Erythroblast (primary cell): Measurements from ENCODE around the gene TSPAN16.

Experiments
- DNase-seq, 2 experiments: peaks; one replicate each; lab custom pipeline; 2025; lab: John Stamatoyannopoulos, UW
- GATA1 ChIP-seq: IDR thresholded peaks from 2 replicates; pipeline ENCODE4 v1.6.1; 2011; ENCODE audit warnings: low read depth, mild to moderate bottlenecking, control low read depth, low read length, moderate library complexity
- POLR2A ChIP-seq: IDR thresholded peaks from 2 replicates; pipeline ENCODE4 v1.6.1; 2011; ENCODE audit warnings: mild to moderate bottlenecking, low read length

TSPAN16 gene

DNA sequence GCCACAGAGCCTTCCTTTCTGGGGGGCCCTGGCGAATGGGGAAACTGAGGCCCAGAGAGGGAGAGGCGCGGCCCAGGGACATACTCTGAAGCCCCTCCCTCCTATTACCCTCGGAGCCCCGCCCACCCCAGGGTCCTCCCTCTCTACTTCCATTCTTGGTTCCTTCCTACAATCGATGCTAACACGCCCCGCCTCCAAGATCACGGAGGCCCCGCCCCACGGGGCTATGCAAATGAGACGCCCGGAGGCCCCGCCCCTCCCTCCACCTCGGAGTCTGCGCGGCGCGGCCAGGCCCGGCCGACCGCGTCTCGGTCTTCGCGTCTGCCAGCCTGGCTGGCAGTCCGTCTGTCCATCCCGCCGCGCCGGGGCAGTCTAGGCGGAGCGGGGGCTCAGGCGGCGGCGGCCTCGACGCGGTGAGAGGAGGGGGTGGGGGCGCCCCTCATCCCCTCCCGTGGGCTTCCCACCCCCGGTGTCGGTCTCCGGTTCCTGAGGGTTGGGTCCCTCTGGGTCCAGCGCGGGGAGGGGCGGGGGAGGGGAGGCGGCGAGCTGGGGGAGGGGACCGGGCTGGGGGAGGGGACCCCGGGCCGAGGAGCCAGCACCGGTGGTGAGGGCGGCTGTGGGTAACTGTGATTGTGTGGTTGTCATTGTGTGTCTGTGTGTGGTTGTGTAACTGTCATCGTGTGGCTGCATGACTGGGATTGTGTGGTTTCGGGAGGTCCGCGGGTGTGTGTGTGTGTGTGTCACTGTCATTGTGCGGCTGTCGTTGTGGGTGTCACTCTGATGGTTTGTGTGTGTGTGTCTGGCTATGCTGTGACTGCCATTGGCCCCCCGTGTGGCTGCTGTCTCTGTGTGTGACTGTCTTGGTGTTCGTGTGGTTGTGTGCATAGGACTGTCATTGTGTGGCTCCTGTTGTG lies 59.5 kb downstream of the TSPAN16 start, which contains the start of gene PLPPR2:
Gene PLPPR2, plus strand, starts transcription at position 273 of the 914 bp plus-strand sequence. CDS start 2,242 bp downstream, outside the sequence.
- peak; percentile 2 for TF ChIP-seq POLR2A
- TF ChIP-seq GATA1, result no peak
- peak; percentile 80 to 81 for DNase-seq

DNA sequence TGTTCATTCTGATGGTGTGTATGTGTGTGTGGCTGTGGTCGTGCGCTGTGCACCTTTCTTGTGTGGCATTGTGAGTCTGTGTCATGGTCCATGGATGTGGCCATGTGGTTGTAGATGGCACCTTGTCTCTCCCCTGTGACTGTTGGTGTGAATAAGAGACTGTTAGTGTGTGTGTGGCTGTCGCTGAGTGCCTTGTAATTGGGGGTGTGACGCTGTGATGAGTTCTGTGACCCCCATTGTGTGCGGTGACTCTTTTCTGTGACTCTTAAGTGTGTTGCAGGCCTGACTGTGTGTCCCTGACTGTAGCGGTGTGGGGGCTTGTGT lies 60.1 kb downstream of the TSPAN16 start:
- TF ChIP-seq GATA1 (no peak), POLR2A (no peak)
- no peak for DNase-seq

DNA sequence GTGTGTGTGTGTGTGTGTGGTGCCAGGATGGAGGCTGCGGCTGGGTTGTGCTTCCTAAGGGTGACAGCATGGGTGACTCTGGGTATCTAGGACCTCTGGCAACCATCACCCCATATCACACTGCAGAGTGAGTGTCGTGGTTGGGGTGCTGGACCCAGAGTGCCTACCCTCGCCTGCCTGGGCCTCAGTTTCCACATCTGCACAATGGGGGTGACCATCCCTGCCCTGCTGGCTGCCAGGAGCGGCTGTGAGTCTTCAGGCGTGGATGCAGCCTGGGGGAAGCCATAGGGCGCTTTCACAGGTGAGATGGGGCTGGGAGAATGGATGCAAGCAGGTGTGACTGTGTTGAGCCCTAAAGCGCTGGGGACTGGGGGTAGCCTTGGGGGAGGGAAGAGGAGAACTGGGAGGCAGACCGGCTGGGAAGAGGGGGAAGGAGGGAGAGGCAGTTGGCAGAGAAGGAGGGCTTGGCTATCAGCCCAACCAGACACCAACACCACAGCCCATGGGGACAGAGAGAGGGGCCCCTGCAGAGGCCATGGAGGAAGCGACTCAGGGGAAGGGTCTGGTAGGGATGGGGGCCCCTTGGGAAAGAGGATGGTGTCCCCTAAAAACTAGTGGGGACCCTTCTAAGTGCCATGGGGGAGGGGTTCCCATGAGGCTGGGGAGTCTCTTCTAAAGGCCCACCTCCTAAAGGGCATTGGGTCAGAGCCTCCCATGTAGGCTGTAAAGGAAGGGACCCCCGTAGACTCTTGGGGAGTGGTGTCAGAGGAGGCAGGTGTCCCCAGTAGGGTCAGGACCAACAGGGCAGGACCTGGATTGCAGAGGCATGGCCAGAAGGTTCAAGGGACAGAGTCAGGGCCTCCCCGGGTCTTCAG lies 61.0 kb downstream of the TSPAN16 start:
- no peak for DNase-seq
- TF ChIP-seq GATA1 (no peak), POLR2A (no peak)

DNA sequence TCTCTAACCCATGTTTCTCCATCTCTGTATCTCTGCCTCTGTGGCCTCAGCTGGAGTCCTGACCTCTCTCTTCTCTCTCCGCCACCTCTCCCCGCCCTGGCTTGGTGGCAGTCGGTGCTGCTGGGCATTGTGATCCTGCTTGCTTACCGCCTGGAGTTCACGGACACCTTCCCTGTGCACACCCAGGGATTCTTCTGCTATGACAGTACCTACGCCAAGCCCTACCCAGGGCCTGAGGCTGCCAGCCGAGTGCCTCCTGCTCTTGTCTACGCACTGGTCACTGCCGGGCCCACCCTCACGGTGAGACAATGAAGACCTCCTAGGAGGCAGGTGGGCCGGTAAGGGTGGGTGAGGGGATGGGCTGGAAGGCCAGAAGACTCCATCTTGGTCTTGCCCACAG lies 63.5 kb downstream of the TSPAN16 start:
- DNase-seq, result no peak
- TF ChIP-seq POLR2A (no peak), GATA1 (no peak)

DNA sequence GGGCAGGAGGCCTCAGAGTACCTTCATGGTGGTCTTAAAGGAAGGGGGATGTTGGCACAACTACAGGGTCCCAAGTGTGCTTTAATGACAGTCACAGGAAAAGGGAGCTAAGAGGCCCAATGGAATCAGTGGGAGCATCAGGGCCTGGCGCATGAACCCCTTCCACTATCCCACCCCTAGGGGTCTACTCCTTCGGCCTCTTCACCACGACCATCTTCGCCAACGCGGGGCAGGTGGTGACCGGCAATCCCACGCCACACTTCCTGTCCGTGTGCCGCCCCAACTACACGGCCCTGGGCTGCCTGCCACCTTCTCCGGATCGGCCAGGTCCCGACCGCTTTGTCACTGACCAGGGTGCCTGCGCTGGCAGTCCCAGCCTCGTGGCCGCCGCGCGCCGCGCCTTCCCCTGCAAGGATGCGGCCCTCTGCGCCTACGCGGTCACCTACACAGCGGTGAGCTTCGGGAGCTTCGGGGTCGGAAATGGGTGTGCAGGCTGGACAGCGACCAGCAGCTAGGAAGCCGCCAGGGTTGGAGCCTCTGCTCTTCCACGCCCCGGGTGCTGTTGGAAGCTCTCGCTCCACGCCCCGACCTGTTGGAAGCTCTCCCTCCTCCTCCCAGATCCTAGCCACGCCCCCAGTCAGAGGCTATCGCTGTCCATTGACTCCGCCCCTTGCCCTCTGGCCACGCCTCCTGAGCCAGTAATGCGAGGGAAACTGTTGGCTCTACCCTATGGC lies 65.2 kb downstream of the TSPAN16 start:
- no peak for TF ChIP-seq GATA1
- TF ChIP-seq POLR2A, result no peak

DNA sequence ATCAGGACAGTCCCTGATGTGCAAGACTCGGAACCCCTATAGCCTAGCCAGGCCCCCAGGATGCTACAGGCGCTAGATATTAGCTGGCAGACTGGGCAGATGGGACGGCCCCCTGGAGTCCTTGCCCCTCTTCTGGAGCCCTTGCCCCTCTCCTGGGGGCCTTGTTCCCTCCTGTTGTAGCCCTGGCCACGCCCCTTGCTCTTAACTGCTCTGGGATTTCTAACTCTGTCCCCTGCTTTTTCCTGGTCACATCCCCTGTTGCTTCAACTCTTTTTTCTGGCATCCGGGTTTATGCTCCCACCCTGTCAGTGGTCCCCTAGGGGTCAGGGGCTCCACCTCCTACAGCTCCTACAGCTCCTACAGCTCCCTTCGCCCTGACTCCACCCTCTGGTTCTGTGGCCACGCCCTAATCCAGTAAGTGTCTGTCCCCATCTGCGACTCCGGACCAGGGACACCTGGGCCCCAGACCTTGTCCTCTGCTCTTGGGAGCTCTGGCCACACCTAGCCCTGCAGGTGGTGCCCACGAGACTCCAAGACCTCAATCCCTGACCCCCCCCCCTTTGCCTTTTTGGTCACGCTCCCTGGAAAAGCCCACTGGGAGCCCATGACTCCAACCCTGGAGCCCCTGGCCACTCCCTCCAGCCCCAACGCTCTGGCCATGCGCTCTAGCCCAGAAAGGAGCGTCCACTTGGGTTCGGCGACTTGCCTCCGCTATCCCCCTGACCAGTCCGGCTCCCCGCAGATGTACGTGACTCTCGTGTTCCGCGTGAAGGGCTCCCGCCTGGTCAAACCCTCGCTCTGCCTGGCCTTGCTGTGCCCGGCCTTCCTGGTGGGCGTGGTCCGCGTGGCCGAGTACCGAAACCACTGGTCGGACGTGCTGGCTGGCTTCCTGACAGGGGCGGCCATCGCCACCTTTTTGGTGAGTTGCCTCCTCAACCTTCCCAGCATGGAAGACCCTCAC lies 66.1 kb downstream of the TSPAN16 start:
- no peak for TF ChIP-seq GATA1
- TF ChIP-seq POLR2A, result no peak
- DNase-seq, result peak in 1 of 2 experiments; percentile 56

More for the DNA sequence above, 65.2 kb downstream of the TSPAN16 start:
- peak; percentile 77 to 90 for DNase-seq

DNA sequence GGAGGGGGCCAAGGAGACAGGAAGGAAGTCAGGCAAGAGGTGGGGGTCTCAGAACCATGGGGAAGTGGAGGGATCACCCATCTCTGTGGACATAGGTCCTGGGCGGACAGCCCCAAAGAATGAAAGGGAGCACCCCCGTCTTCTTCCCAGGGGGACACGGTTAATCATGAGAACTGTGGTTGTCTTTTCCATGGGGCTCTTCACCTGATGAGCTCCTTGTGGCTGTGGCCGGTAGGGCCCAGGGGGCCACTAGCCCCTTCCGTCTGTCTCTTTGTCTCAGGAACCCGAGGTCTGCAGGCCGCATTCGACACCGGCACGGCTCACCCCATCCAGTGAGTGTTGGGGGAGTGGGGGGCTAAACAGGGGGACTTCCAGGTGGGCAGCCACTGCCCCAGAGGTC lies 67.9 kb downstream of the TSPAN16 start:
- TF ChIP-seq GATA1 (no peak), POLR2A (no peak)
- DNase-seq, result no peak

DNA sequence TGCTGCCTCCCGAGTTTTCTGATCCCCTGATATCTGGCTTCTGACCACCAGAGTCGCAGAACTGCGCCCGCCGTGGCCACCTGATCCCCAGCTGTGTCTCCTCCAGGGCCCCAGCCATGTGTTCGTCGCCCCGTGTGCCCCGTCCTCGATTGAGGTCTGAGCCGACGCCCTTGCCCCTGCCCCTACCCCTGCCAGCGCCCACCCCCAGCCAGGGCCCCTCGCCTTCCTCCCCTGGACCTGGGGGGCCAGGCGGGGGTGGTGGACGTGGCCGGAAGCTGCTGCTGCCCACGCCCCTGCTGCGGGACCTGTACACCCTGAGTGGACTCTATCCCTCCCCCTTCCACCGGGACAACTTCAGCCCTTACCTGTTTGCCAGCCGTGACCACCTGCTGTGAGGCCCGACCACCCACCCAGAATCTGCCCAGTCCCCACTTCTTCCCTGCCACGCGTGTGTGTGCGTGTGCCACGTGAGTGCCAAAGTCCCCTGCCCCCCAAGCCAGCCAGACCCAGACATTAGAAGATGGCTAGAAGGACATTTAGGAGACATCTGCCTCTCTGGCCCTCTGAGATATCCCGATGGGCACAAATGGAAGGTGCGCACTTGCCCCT lies 68.4 kb downstream of the TSPAN16 start:
- TF ChIP-seq POLR2A (no peak), GATA1 (no peak)

DNA sequence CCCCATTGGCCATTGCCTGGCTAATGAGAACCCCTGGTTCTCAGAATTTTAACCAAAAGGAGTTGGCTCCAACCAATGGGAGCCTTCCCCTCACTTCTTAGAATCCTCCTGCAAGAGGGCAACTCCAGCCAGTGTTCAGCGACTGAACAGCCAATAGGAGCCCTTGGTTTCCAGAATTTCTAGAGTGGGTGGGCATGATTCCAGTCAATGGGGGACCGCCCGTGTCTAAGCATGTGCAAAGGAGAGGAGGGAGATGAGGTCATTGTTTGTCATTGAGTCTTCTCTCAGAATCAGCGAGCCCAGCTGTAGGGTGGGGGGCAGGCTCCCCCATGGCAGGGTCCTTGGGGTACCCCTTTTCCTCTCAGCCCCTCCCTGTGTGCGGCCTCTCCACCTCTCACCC lies 69.0 kb downstream of the TSPAN16 start:
- no peak for DNase-seq
- no peak for TF ChIP-seq GATA1

More for the DNA sequence above, 68.4 kb downstream of the TSPAN16 start:
- DNase-seq, result no peak
